Medulla oblongata (tissue), 1 donor: ENCODE data around the gene FXYD7.
"Not testable (repeated sequence)": the region's sequence is repeated elsewhere in the genome, so short reads cannot be mapped to it uniquely, and the experiment has no call there.

ENCODE experiments used
- DNase-seq: peaks from one replicate; pipeline ENCODE4 v3.0.0-alpha.2; 2015; ENCODE audit errors: extremely low spot score

FXYD7 gene

GRCh38 chr19:35127871-35128270 lies 15.2 kb upstream of the FXYD7 start:
- DNase-seq: no peak

- DNase-seq: no peak
Measured at GRCh38 chr19:35128398-35129057, 14.5 kb upstream of the FXYD7 start.

- DNase-seq: not testable (repeated sequence)
Measured at GRCh38 chr19:35129724-35130274, 13.3 kb upstream of the FXYD7 start.

- DNase-seq: no peak
Measured at GRCh38 chr19:35130761-35131720, 12.0 kb upstream of the FXYD7 start.

DNA sequence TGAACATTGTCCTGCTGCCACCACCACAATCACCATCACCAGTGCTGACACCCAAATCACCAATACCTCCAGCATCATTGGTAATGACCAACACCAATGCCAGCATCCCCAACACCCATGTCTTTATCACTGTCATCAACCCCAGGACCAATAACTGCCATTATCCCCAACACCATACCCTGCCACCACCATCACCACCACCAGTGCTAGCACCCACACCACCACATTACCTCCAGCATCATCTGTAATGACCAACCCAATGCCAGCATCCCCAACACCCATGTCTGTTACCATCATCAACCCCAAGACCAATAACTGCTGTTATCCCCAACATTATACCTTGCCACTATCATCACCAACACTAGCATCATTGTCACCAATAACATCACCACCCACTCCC lies 10.8 kb upstream of the FXYD7 start:
- DNase-seq: no peak

GRCh38 chr19:35133826-35134225 lies 9.2 kb upstream of the FXYD7 start:
- no peak for DNase-seq

- DNase-seq: no peak
Measured at GRCh38 chr19:35134601-35135242, 8.3 kb upstream of the FXYD7 start, which contains the start of gene LGI4. TSS of gene LGI4 (minus strand) at chr19:35135059. CDS start at chr19:35134680, 379 bp downstream.

- DNase-seq: peak; percentile 89
Measured at GRCh38 chr19:35135389-35135909, 7.6 kb upstream of the FXYD7 start.

DNA sequence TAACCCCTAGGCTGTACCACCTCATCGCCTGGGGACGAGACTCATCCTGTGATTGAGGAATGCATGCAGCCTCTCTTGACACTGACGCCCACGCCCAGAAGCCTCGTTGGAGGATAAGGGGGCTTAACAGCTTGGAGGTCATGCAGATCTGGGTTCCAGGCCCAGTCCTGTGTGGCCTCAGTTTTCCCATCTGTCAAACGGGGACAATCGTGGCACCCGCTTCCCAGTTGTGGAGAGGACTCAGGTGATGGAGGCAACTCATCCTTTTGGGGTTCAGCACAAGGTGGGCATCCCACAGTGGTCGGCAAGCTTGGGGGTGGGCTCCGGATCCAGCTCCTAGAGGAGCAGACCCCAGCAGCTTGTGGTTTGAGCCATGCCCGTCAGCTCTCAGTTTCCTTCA lies 6.8 kb upstream of the FXYD7 start:
- no peak for DNase-seq

DNA sequence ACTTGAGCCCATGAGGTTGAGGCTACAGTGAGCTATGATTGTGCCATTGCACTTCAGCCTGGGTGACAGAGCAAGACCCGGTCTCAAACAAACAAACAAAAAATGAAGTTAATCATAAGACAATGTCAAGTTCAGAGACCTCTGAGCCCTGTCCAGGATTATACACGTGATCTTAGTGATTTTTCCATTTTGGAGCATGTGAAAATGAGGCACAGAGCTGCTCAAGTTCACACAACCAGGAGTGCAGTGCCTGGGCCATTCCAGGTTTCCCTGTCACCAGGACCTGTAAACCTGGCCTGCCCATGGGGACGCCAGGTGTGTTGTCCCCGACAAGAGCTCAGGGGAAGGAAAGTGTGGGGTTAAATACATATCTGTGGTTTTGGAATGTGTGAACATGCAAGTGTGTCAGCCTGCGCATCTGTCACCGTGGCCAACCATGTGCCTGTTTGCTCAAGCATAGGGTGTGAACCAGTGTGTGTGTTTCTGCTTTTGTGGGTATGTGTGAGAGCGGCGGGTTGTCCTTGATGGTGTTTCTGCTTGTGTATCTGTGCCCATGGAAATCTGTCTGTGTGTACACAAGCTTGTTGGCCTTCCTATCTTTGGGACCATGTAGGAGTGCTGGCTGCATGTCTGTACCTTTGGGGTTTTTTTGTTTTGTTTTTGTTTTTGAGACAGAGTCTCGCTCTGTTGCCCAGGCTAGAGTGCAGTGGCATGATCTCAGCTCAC lies 5.9 kb upstream of the FXYD7 start:
- DNase-seq: no peak

DNA sequence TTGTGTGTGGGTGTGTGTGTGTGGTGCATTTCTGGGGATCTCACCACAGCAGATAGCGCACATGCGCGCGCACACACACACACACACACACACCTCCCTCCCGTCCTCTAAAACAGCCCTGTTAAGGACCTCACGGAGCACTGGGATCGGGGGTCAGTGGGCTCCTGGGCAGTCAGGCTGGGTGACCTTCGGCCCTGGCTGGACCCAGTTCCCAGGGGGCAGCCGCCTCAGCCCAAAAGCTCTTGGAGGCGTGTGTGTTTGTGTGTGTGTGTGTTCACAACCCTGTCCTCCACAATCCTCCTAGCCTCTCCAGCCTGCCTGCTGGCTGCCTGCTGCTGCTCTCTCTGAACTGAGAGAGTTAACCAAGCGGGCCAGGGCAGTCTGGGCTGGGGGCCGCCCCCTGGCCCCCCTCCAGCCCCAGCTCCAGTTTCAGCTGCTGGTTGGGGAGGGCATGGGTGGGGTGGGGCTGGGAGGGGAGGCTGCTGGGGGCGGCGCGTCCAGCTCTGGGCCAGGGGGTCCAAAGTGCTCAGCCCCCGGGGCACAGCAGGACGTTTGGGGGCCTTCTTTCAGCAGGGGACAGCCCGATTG lies 4.7 kb upstream of the FXYD7 start, which contains the start of gene FXYD1:
FXYD1 (plus strand) TSS at position 520 of the 588 bp plus-strand sequence. CDS start 1,256 bp downstream, outside the sequence.
- DNase-seq: no peak

- DNase-seq: no peak
Measured at GRCh38 chr19:35140207-35140961, 2.7 kb upstream of the FXYD7 start.

GRCh38 chr19:35140962-35141836 lies 1.9 kb upstream of the FXYD7 start:
- DNase-seq: peak; percentile 92

DNA sequence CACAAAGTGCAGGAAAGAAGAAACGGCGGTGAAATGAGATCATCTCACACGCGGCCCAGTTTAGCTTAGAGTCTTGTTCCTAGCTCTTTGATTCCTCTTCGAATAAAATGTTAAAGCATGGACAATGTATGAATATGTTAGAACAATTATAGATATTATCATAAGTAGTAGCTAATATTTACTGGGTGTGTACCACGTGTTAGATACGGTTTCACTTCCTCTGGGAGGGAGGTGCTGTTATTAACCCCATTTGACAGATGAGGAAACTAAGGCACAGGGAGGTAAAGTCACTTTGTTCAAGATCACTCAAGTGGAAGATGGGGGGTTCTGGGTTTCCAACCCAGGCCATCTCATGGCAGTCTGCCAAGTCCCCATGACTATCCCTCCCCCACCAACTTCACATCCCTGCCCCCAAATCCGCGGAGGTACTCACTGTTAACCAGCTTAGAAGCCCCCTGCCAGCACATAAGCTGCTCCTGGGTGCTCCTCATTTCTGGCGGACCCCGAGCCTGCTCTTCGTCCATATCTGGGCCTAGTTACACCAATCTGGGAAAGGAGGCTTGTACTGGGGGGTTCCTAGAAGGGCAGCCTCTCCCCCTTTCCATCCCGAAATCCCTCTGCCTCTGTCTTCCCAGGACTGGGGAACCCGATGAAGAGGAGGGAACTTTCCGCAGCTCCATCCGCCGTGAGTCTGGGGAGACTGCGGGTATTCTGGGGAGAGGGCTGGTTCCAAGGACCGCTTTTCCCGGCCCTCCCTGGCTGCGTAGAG lies 1.0 kb upstream of the FXYD7 start:
- DNase-seq: no peak

GRCh38 chr19:35142606-35143230 lies 337 bp upstream of the FXYD7 start:
- no peak for DNase-seq

DNA sequence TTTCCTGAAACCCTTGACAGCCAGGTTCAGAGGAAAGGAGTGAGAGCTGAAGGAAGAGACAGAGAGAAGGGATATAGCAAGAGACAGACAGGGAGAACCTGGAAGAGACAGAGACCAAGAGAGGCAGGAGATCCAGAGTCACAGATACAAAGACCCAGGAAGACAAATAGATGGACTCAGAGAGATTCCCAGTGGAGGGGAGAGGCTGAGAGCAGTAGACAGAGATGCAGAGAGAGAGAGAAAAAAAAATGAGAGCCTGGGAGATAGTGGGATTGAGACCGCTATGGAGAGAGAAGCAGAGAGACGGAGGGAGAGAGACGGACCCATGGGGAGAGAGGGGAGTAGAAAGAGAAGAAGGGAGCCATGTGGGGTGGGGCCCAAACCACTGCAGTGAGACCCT lies 763 bp downstream of the FXYD7 start:
- DNase-seq: no peak

DNA sequence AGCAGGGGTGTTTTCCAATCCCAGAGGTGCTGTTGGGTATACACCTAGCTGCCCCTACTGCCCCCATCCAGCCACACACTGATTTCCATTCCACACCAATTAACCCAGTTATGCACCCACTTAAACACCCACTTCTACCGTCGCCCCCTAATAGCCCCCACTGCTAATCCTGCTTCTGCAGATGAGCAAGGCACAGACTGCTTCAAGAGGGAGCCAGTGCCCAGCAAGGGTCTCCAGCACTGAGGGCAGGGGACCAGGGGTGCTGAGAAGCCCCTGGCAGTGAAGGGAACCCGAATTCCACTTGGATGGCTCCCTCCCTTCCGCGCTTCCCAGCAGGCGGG lies 1.2 kb downstream of the FXYD7 start:
- no peak for DNase-seq
